Measurements from ENCODE around the gene BCL2L1.

BCL2L1 gene

DNA sequence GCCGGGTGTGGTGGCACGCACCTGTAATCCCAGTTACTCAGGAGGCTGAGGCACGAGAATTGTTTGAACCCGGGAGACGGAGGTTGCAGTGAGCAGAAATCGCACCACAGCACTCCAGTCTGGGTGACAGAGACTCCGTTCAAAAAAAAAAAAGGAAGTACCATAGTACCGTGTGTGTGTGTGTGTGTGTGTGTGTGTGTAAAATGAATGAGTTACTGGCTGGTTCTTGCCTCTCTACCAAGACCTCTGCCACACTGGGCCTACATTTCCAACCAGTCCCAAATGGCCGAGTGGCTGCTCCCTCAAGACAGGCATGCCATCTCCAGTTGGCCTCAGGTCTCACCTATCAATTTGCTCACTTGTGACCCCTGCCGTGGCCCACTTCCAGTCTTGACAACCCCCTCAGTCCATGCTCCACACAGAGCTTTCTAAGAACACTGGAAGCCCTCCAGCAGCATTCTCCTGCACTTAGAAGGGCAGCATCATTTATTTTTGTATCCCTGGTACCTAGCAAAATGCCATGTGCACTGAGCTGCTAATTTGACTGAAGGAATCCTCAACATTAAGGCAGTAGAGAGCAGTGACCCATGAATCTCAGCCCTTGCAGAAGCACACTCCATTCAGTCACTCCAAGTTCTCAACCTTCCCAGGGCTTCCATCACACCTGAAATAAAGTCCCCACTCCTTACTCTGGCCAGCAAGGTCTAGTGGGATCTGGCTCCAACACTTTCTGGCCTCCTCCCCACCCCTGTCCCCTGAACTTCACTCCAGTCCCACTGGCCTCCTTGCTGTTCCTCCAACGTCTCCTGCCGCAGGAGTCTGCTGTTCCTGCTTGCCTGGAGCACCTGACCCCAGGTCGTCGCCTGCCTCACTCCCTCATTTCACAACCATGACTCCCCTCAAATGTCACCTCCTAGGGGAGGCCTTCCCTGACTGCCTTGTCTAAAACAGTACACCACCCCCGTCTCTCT lies 55.1 kb downstream of the BCL2L1 start:
- TF ChIP-seq, protein P1, sequence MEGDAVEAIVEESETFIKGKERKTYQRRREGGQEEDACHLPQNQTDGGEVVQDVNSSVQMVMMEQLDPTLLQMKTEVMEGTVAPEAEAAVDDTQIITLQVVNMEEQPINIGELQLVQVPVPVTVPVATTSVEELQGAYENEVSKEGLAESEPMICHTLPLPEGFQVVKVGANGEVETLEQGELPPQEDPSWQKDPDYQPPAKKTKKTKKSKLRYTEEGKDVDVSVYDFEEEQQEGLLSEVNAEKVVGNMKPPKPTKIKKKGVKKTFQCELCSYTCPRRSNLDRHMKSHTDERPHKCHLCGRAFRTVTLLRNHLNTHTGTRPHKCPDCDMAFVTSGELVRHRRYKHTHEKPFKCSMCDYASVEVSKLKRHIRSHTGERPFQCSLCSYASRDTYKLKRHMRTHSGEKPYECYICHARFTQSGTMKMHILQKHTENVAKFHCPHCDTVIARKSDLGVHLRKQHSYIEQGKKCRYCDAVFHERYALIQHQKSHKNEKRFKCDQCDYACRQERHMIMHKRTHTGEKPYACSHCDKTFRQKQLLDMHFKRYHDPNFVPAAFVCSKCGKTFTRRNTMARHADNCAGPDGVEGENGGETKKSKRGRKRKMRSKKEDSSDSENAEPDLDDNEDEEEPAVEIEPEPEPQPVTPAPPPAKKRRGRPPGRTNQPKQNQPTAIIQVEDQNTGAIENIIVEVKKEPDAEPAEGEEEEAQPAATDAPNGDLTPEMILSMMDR (IDR thresholded peaks at IDR 0.05; ENCODE audit: extremely low read depth, missing control alignments) = no peak
- DNase-seq (ENCODE audit: low spot score) = no peak

DNA sequence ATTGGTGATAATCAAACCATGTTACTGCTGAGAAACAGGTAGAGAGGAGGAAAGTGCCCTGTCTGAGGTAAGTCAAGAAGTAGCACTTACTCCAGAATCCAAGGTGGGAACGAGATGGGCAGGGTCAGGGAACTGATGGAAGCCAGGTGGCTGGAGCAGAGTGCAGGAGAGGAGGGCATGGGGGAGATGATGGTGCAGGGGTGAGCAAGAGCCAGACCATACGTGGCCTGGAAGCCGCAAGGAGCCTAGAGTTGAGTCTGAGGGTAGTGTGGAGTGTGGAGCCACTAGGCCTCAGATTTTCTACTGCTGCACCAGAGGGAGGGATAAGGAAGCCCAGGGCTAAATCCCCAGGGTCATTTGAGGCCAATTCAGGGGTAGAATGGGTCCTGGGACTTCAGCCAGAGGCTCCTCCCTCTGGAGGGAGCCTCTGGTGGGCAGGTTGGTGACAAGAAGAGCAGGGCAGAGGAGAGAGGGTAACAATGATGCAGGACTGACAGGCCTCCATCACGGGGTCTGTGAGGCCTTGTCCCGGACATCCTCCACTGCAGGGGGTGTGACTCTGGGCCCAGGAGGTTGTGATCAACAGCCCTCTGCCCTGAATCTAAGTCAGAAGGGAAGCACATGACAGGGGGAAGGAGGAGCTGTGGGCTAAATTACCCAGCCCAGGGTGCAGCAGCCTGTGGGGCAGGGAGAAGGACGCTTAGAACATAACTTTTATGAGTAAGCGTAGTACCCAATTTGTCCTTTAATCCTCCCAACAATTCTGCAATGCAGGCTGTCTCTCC lies 56.2 kb downstream of the BCL2L1 start:
- TF ChIP-seq, protein P1 (IDR thresholded peaks at IDR 0.05; ENCODE audit: extremely low read depth, missing control alignments) = no peak
- DNase-seq (ENCODE audit: low spot score) = no peak

DNA sequence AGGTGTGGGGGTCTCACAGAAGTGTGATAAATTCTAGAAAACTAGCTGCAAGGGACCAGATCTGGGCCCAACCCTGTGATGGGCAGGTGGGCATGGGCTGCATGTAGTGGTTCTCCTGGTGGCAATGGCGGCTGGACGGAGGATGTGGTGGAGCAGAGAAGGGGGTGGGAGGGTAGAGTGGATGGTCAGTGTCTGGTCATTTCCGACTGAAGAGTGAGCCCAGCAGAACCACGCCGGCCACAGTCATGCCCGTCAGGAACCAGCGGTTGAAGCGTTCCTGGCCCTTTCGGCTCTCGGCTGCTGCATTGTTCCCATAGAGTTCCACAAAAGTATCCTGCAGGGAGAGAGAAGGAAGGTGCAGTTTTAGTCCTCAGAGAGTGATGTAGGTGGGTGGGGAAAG lies 56.9 kb downstream of the BCL2L1 start:
- DNase-seq (ENCODE audit: low spot score) = no peak
- TF ChIP-seq, protein P1 (IDR thresholded peaks at IDR 0.05; ENCODE audit: extremely low read depth, missing control alignments) = no peak

DNA sequence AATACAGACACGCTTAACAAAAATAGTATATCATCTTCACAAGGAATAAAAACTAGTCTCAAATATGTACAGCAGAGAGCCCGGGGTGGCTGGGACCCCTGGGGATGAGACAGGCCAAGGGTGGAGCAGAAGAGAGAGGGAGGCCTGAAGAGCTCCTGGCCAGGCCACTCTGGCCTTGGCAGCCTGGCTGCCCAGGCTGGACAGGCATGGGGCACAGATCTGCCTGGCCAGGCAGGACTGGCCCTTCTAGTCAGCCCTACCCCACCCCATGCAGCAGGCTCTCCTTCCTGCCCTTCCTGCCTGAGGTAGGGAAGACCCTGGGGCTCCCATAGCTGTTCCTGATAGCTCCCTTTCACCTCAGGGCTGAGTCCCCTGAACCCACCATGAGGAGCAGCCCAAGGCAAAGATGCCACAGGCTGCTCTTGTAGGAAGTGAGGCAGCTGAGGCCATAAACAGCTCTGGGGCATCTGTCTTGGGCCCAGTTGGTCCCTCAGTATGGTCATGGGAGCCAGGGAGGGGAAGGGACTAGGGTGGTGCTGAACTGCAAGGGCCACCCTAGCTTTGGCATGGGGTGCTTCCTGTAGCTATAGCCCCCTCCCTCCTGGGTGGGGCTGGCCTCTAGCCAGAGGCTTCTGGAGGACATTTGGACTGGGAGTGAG lies 57.8 kb downstream of the BCL2L1 start:
- DNase-seq (ENCODE audit: low spot score) = no peak
- TF ChIP-seq, protein P1 (IDR thresholded peaks at IDR 0.05; ENCODE audit: extremely low read depth, missing control alignments) = no peak

DNA sequence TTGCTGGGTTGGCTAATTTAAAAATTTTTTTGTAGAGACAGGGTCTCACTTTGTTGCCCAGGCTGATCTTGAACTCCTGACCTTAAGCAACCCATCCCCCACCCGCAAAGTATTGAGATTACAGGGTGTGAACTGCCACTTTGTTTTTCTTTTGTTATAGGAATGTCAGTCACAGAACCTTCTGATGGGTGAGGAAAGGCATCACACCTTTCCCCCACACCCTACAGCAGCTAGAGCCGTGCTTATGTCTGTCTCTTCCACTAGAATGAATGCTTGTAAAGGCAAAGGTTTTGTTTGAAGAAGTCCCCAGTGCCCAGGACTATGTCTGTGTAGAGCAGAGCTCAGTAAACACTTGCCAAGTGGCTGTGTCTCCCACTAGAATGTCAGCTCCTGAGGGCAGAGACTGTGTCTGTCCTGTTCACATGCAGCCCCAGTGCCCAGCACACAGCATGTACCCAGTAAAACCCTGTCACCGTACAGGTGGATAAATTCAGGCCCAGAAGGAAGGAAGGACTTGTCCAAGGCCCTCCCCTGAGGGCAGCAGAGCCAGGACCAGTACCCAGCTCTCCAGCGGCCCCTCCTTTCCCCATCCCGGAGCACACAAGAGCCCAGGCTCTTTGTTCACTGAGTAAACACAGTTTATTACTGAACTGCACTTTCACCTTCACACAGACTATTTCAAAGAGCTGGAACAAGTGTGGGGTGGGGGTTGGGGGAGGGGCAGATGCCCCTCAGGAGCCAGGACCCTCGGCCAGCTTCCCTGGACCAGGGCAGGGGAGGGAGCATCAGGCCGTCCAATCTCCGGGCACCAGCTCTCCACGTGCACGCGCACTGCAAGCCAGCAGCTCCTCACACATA lies 58.6 kb downstream of the BCL2L1 start:
- DNase-seq (ENCODE audit: low spot score) = no peak
- TF ChIP-seq, protein P1 (IDR thresholded peaks at IDR 0.05; ENCODE audit: extremely low read depth, missing control alignments) = no peak

DNA sequence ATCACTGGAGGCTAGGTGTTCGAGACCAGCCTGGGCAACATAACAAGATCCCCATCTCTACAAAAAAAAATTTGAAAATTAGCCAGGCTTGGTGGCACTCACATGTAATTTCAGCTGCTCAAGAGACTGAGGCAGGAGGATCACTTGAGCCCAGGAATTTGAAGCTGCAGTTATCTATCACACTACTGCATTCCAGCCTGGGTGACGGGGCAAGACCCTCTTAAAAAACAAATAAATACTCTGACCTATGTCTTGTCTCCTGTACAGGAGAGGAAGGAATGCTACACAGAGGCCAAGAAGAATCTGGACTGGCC lies 59.2 kb downstream of the BCL2L1 start:
- DNase-seq (ENCODE audit: low spot score) = no peak
- TF ChIP-seq, protein P1 (IDR thresholded peaks at IDR 0.05; ENCODE audit: extremely low read depth, missing control alignments) = no peak
